ENCODE measurements around the gene LARGE2.

Gene LARGE2

DNA sequence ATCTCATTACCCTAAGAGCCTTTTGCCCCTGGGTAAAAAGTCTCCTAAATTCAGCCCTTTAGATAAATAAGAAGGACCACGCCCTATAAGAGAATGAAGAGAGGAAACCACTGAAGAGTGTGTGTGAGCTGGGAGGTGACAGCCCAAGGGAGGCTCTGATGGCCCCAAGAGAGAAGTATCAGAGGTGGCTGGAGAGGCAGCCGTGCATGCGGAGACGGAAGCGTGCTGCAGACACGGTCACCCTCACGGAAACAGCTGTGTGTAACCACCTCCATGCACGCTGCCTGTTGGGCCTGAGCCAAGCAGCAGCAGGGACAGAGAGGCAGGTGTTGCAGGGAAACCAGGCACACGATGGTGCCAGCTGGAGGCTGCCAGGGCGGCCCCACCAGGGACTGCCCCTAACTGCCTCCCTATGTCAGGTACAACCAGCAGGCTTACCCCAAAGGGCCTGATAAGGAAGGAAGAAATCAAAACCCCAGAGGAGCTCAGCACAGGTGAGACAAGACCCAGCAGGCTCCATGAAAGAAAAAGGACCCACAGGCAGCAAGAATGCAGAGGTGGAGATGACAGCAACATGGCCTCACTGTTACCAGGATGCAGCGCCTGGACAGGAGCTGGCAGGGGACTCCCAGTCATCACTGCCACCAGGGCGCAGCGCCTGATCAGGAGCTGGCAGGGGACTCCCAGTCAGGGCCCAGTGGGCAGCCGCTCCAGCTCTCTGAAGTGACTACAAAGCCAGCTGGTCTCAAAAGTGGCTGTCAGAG lies 7.8 kb downstream of the LARGE2 start:
- no peak for DNase-seq (ENCODE audit: low spot score)

DNA sequence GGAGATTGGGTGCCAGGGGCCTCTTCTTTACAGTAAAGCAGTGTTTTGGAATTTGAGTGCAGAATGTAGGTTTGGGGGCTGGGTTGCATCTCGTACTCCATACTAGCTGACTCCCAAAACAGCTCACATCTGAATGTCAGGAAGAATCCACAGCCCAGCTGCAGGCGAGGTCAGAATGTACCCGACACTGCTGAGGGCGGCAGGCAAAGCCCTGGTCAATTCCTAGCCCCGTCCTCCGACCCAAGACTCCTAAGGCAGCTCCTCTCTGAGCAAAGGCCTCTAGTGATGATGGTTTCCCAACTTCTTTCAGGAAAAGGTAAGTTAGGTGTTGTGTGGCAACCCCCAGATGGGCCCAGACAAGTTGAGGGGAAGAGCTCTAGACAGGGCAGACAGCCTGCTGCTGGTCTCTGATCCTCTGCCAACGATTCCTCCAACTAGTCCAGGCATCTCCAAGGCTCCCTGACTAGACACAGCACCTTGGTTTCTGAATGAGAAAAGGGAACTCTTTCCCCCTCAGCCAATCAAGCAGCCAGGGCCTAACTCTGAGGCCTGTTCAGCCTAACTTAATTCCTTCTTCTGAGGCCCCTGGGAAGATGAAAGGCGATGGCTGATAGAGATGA lies 8.6 kb downstream of the LARGE2 start:
- DNase-seq (ENCODE audit: low spot score) = no peak

DNA sequence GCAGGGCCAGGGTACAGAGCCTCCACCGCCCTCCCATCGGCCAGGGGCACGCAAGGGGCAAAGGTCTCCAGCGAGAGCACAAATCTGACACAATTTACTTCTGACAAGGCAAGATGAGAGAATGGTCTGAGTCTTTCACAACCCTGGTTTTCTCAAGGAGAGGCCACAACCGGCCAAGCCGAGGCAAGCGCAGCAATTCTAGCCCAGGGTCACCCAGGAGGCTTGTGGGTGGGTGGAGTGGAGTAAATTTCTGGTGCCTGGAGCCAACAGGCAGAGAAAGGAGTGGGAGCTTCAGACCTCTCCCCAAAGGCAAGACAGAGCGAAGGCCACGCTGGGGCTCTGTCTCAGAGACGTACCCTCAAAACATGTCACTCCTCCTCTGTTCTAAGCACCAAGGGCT lies 9.3 kb downstream of the LARGE2 start:
- no peak for DNase-seq (ENCODE audit: low spot score)

DNA sequence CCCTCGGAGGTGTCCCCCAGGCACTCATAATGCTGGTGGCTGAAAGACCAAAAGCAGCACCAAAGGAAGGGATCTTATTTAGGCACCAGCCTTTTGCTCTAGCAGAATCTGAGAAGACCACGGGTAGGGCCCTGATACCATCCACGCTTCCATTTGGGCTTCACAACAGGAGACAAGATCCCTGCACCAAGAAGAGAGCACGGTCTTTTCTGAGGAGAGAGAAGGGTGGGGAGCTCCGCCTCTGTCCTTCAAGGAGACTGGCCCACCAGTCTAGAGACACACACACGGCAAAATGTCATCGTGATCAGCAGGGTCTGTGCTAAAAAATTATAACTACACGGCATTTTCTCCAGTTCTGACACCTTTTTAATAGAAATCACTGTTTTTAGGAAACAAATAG lies 9.8 kb downstream of the LARGE2 start:
- no peak for DNase-seq (ENCODE audit: low spot score)

DNA sequence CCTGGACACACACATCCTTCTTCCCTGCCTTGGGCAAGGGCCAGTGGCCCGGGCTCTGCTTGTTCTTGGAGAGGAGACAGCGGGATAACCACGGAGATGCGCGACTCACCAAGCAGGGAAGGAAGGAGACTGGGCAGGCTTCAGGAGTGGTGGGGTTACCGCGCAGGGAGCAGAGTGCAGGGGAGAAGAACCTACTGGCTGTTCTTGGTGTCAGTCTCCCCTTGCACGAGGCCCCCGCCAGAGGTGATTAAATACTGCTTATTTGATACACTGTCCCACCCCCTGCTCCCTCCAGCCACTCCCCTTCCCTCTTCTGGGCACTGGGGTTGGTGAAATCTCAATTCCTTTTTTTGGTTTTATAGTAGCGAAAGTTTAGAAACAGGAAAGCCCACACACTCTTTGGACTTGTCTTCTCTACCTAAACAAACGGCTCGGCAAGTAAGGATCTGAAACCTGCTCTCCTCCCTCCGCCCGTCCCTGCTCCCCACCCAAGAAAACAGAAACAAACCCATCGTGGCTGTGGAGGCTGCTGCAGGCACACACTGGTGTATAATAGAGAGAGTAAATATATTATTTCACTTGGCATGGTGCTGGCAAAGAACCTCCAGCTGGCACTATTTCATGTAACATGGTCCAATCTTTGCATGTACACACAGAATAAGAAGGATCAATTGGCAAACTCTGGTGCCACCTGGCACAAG lies 10.8 kb downstream of the LARGE2 start:
- DNase-seq (ENCODE audit: low spot score) = no peak

DNA sequence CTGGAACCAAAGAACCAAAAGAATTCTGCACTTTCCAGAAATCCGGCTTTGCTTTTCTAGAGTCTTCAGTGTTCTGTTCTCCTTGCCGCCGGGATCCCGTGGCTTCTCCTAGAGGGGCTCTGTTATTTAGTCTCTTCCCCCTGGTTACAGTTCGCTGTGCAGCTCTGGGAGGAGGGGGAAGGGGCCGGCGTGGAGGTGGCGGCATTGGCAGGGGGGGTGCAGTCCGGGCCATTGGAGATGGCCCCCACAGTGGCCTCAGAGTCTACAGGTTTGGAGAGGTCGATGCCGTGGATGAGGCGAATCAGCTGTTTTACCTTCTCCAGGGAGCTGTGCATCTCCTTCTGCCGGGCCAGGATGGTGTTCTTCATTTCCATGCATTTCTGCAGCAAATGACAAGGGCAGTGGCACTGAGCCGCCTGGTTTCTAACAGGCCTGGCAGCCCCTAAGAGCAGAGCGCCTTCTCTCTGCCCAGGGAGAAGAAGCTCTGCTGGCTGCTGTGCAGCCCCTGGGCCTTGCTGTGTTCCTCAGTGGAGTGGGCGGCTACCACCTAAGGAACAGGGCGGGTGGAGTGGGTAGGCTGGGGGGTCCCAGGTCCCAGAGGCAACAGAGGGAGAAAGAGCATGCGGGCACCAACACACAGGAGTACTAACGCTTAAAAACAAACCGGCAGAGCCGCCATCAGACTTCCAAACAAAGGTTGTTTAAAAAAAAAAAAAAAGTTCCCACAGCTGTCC lies 11.6 kb downstream of the LARGE2 start:
- no peak for DNase-seq (ENCODE audit: low spot score)

DNA sequence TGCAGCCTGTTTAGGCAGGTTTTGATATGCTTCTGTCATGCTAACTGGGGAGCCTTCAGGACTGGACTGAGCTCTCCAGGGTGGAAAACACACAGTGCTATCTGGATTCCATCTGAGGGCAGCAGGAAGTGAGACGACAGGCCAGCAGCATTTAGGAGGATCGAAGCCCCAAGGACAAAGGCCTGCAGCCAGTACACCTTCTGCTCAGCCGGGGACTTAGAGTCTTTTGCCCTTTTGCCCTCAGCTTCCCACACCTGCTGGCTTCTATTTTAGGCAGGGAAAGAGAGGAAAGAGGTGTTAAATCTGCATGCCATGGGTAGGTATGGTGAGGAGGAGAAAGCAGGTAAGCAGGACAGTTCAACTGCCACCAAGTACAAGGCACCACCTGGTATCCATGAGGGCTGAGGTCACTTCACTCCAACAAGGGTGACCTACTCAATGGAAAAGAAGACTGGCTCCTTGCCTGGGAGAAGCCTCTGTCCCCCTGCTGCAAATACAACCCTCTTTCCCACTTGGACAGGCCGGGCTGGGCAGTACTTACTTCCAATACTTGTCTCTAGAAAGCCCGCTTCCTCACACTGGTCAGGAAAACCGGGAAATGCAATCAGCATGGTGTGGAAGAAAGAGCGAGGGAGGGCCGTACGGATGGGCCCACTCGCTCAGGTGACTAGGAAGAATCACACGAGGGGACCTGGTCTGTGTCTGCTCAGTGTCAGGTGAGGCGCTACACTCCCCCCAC lies 12.3 kb downstream of the LARGE2 start:
- no peak for DNase-seq (ENCODE audit: low spot score)

DNA sequence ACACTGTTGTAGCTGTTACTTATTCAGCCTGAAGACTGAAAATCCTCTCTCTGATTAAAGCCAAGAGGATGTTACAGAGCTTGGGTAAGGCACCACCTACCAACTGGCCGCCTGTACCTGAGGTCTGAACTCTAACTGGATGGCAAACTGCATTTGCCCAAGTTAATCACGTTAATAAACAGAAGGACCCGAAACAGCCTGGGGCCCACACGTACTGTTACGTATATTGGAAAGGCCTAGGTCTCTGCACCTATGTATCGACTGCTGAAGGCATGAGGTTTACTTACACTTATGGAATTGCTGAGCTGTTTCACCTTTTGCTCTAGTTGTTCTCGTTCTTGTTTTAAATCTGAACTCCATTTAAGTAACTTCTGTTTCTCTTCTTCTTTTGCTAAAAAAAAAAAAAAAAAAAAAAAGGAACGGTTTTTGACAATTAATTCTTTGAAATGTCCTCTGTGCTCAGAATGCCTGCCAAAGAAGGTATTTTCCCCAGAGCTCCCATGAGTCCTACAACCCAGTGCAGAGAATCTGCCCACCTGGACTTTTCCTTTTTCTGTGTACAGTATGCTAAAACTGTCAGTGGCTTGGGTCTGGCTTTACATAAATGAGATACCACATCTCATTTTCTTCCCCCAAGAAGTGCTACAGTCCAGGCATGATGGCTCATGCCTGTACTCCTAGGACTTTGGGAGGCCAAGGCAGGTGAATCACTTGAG lies 13.1 kb downstream of the LARGE2 start:
- no peak for DNase-seq (ENCODE audit: low spot score)

DNA sequence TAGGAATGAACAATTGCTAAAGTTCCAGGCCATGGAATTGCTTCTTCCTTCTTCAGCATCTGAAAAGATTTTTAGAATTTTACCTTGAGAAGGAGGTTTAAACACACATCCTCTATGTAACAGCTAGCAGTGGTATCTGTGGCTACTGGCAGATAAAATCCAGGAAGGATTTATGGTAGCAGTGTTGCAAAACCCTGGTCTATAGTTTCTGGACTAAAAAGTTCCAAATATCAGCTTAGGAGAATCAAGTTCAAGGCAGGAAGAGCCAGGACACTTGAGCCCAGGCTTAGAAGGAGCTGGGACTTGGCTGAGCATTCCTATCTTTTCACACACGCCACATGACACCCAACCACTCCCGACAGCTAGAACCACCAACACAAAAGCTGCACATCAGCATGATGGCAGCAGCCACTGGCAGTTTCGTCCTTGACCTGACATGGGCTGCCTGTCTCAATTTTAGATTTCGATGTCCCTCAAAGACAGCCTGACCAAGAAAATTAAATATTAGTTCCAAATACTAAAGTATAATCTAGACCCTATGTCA lies 14.1 kb downstream of the LARGE2 start:
- no peak for DNase-seq (ENCODE audit: low spot score)

DNA sequence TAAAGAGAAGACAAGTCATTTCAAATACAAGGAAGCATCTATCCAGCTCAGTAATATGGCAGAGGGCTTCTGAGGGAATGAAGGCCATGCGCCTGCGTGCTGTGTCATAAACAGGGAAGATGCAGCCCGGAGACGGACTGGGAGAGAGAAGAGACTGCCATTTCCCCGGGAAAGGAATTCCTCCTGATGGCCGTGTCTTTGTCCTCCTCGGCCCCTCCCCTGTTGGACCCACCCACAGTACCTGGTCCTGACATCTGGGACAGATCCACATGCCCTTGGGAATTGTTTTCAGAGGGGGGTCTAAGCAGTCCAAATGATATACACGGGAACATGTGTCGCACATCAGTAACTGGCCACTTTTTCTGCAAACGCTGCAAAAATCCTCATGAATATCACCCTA lies 15.5 kb downstream of the LARGE2 start:
- DNase-seq (ENCODE audit: low spot score) = no peak

DNA sequence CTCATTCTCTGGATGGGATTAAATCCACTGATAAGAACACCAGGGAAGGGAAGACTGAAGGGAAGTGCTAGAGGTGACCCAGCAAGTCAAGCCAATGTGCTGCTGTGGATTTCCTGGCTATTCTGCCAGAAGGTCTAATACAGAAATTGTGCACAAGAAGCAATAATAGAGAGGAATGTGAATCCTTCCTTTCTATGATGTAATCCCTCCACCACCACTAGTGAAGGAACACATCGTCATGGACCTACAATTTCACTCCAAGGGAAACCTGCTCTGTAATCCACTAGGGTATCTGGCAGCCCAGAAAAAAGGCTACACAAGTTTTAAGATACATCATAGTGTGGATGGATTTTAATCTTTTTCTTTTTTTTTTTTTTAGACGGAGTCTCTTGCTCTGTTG lies 17.4 kb downstream of the LARGE2 start:
- no peak for DNase-seq (ENCODE audit: low spot score)

DNA sequence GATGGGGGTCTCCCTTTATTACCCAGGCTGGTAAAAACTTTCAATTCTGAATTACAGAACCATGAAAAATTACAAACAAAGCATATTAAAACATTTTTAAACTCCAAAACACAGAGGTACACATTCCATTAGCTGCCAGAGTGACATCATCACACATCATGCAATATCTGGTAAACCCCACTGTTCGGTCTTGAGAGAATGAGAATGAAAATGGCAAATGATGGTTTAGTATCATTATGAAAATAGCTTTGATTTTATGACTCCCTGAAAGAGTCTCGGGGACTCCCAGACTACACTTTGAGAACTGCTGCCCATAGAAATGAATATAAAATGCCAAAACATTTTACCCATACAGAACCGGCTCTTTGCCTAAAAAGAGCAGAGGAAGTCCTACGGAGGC lies 18.8 kb downstream of the LARGE2 start:
- DNase-seq (ENCODE audit: low spot score) = no peak

DNA sequence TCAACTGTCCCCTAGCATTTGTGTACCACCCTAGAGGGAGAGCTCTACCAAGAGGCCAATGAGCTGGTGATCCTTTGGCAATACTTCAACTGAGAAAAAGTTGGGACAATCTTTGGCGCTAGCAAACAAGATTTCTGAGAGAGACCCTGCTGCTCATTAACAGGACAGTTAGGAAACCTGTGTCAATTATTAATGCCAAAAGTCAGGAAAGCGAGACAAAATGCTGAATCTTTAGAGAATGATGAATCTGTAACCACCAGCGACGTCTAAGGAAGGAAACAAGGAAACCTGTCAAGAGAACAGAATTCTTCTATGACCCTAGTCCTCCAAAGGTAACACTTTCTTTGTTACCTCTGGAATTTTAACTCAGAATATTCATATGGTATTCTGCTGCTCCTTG lies 19.9 kb downstream of the LARGE2 start:
- DNase-seq (ENCODE audit: low spot score) = no peak

DNA sequence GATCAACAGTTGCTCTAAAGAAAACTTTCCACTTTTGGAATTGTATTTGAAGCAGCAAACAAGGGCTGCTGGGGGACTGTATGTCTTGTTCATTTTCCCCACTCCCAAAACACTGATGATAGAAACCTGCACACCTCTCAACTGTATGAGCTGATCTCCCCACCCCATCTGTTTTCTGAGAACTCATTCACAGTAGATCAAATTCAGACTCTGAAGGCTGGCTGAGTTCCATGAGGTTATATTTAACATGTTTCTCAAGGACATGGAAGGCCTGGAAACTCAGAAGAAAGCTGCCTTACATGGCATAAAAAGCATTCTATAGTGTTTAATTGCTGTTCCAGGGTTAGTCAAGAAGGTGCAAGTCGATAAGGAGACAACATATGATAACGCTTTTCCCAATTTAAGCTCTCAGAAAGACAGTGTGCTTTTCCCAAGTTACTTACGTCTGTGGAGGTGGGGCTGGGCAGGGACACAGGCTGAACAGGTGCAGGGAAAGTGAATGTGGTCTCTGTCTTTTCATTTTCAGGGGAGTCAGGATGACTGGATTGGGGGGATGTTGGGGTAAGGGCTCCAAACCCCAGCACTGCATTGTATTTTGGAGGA lies 23.0 kb downstream of the LARGE2 start:
- DNase-seq (ENCODE audit: low spot score) = no peak

DNA sequence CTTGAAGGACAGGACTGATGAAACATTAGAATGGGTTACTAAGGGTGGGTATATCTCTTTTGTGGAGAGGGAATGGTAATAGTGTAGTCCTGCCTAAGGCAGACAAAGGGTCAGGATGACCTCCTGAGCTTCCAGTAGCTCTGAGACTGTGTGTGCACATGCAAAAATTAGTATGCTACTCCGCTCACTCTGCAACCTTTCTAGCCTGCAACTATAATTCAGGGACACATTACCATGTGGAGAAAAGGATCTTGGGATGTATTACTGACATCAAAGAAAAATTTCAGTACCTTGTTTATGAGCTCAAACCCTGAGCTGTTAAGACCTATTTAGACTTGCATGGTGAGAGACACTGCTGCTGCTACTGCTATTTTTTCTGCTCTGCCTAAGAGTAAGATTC lies 25.4 kb downstream of the LARGE2 start:
- no peak for DNase-seq (ENCODE audit: low spot score)

DNA sequence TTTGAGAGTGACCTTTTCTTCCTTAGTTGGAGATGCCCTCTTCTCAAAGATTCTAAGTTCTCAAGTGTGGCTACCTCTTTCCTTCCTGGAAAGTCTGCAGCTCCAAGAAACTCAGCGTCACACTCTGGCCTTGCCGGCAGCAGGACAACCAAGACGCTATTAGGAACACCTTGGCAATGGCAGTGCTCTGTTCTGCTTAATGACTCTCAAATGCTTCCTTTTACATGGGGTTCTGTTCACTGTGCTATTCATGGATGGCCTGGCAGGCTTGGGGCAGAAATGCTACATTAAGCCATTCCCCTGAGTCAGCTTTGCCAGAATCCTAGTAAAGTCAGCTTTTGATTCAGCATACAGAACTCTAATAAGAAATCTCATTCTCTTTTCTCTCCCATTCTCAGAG lies 25.9 kb downstream of the LARGE2 start:
- DNase-seq (ENCODE audit: low spot score) = no peak

DNA sequence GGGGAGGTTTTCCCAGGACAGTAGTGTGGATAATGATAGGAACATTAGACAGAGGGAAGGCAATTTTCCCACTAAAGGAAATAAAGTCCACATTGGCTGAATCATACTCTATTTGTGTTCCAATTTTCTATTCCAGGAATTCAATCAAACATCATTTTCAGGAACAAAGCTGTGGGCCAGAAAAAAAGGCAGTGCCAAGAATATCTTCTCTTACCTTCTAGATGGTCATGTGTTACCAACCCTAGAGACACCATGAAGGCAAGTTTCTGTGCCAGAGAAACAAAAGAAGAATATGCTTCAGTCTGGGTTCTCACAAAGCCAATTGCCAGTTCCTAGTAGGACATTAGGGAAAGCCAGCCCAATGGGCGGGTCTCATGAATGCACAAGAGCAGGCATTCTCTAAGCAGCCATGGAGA lies 27.5 kb downstream of the LARGE2 start:
- no peak for DNase-seq (ENCODE audit: low spot score)

DNA sequence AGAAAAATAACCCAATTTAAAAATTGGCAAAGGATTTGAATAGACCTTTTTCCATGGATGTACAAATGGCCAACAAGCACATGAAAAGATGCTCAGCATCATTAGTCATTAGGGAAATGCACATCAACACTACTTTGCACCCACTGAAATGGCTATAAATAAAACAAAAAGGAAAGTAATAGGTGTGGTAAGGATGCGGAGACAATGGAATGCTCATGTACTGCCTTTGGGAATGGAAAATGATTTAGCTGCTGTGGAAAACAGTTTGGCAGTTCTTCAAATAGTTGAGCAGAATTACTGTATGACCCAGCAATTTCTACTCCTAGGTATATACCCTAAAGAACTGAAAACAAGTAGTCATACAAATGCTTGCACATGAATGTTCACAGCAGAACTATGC lies 37.4 kb downstream of the LARGE2 start:
- no peak for DNase-seq (ENCODE audit: low spot score)

DNA sequence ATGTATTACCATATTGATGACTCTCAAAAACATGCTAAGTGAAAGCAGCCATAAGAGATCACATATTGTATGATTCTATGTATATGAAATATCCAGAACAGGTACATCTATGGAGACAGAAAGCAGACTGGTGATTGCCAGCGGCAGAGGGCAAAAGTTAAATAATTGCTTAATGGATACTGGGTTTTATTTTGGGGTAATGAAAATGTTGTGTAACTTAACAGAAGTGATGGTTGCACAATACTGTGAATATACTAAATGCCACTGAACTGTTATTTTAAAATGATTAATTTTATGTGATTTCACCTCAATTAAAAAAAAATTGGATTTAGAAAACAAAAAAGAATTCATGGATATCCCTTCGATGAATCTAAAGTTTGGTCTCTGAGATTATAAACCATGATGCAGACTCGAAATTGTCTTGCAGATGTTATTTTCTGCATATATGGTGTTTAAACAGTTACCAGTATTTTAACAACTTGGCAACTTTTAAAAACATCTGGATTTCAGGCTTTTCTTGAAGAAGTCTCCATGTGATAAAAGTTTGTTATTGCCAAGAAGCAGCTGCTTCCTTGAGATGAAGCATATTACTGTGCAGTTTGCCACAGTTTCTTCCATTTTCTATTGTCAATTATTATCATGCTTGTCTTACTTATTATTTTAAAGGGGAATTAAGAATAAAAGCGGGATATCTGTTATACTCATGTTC lies 38.1 kb downstream of the LARGE2 start:
- DNase-seq (ENCODE audit: low spot score) = no peak

DNA sequence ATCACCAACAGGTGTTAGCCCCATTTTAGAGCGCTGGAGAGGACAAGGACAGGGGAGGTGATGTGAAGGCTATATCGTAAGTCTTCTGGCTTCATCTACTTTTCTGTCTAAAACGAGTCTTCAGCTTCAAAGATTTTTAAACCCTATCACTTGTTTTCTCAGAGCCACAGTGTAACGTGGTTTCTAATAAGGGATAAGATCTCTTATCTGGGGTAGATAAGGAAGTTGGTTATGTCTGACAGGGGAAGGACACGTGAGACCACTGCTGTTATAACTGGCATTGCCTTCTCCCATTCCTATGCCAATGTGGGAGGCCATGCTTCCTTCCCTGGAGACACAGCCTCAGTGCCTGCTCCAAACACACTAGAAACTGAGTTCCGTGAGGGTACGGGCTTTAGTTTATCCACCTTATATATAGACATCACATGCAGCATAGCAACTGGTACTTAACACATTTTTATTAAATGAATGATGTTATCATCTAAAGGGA lies 39.3 kb downstream of the LARGE2 start:
- no peak for DNase-seq (ENCODE audit: low spot score)

Data from RKO (cell line).